Measurements from ENCODE around the gene PRKG1. TPM values are rescaled to one million over a fixed set of nuclear protein-coding genes. Genes with fewer than 3 reads are reported as not detected.
A peak's percentile ranks its signal among the peaks of the same experiment; 100 is the strongest.

The PRKG1 gene
- total and polyA plus RNA-seq, 4 donors = 26.2 to 199 (median 94.1) TPM

GRCh38 chr10:51806079-51806835, 732.0 kb downstream of the PRKG1 start:
- H3K27ac ChIP-seq (ENCODE audit: low read depth in 1 of 2, low read length in 2 of 2) = peak overlapping the region; percentile 28 to 82
- H3K9me3 ChIP-seq (ENCODE audit: control insufficient read depth, low read length) = no peaks in the 10 kb centered on the region
- no peaks in the 10 kb centered on the region for H3K36me3 ChIP-seq (ENCODE audit: control insufficient read depth in 1 of 2, insufficient read depth in 2 of 2, low read length in 1 of 2)
- no peaks in the 10 kb centered on the region for H3K27me3 ChIP-seq (ENCODE audit: control insufficient read depth in 1 of 2, insufficient read depth in 2 of 2, low read length in 1 of 2)
- intact Hi-C loops (cut with DNase I) = loop anchor here in 1 of 2 donors (5.0 kb wide), 1 partner anchor 41 kb away; no protein-coding TSS in a partner anchor
- ATAC-seq (ENCODE audit: low FRiP score) (no peak), DNase-seq (no peak)
- H3K4me3 ChIP-seq (ENCODE audit: low read length in 2 of 2) = no peak overlapping the region
- 73 to 74% methylated on average over 5 of the region's 5 CpGs for WGBS, 2 donors
- peaks cover 6 to 11% of the 10 kb centered on the region in 2 donors for H3K4me1 ChIP-seq (ENCODE audit: control insufficient read depth in 1 of 2, insufficient read depth in 2 of 2, low read length in 2 of 2)

GRCh38 chr10:51808187-51808586, 733.9 kb downstream of the PRKG1 start:
- H3K27ac ChIP-seq (ENCODE audit: low read depth in 1 of 2, low read length in 2 of 2) = no peak overlapping the region
- 76 to 81% methylated on average over 3 of the region's 3 CpGs for WGBS, 2 donors
- H3K4me1 ChIP-seq (ENCODE audit: control insufficient read depth in 1 of 2, insufficient read depth in 2 of 2, low read length in 2 of 2) = peaks cover 6 to 11% of the 10 kb centered on the region in 2 donors
- no peaks in the 10 kb centered on the region for H3K36me3 ChIP-seq (ENCODE audit: control insufficient read depth in 1 of 2, insufficient read depth in 2 of 2, low read length in 1 of 2)
- no peaks in the 10 kb centered on the region for H3K27me3 ChIP-seq (ENCODE audit: control insufficient read depth in 1 of 2, insufficient read depth in 2 of 2, low read length in 1 of 2)
- no peaks in the 10 kb centered on the region for H3K9me3 ChIP-seq (ENCODE audit: control insufficient read depth, low read length)
- no peak overlapping the region for H3K4me3 ChIP-seq (ENCODE audit: low read length in 2 of 2)
- ATAC-seq (ENCODE audit: low FRiP score) (no peak), DNase-seq (no peak)
- intact Hi-C loops (cut with DNase I) = loop anchor here in 1 of 2 donors (5.0 kb wide), 1 partner anchor 39 kb away; no protein-coding TSS in a partner anchor

DNA sequence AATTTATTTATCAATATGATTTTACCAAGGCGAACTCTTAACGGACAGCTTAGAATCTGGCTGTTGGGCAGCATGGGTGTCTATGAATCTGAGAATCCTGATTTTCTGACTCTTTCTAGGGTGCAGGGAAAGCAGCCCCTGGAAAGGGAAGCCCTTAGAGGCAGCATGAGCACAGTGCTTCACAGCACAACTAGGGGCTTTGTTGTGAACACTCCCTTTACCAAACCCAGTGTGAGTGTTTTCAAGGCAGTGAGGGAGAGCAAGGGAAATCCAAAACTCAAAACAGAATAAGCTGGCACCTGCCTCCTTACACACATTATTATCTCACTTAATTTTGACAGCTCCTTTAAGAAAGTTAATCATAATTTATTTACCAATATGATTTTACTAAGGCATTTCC, 741.4 kb downstream of the PRKG1 start:
- ATAC-seq (ENCODE audit: low FRiP score) (no peak), DNase-seq (no peak)
- no peak overlapping the region for H3K4me3 ChIP-seq (ENCODE audit: low read length in 2 of 2)
- H3K9me3 ChIP-seq (ENCODE audit: control insufficient read depth, low read length) = no peaks in the 10 kb centered on the region
- no peak overlapping the region for H3K27ac ChIP-seq (ENCODE audit: low read depth in 1 of 2, low read length in 2 of 2)
- intact Hi-C loops (cut with DNase I) = no loop called here
- 92 to 93% methylated on average over 2 of the region's 2 CpGs for WGBS, 2 donors
- H3K27me3 ChIP-seq (ENCODE audit: control insufficient read depth in 1 of 2, insufficient read depth in 2 of 2, low read length in 1 of 2) = no peaks in the 10 kb centered on the region
- no peaks in the 10 kb centered on the region for H3K36me3 ChIP-seq (ENCODE audit: control insufficient read depth in 1 of 2, insufficient read depth in 2 of 2, low read length in 1 of 2)
- H3K4me1 ChIP-seq (ENCODE audit: control insufficient read depth in 1 of 2, insufficient read depth in 2 of 2, low read length in 2 of 2) = peaks cover 0 to 6% of the 10 kb centered on the region in 2 donors

DNA sequence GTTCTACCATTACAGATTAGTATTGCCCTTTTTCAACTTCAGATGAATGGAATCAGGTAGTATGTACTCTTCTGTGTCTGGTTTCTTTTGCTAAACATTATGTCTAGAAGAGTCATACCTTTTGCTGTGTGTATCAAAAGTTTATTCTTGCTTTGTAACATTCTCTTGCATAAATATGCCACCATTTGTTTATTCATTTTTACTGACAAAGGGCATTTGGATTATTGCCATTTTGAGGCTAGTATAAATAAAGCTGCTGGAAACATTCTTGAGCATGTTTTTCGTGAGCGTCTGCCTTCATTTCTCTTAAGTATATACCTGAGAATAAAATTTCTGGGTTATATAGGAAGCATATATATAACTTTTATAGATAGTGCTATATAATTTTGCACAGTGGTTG, 746.8 kb downstream of the PRKG1 start:
- Histone ChIP-seq H3K4me1 (ENCODE audit: control insufficient read depth in 1 of 2, insufficient read depth in 2 of 2, low read length in 2 of 2) (peaks cover 3 to 4% of the 10 kb centered on the region in 2 donors), H3K9me3 (ENCODE audit: control insufficient read depth, low read length) (no peaks in the 10 kb centered on the region), H3K27ac (ENCODE audit: low read depth in 1 of 2, low read length in 2 of 2) (no peak overlapping the region), H3K36me3 (ENCODE audit: control insufficient read depth in 1 of 2, insufficient read depth in 2 of 2, low read length in 1 of 2) (no peaks in the 10 kb centered on the region), H3K4me3 (ENCODE audit: low read length in 2 of 2) (no peak overlapping the region), H3K27me3 (ENCODE audit: control insufficient read depth in 1 of 2, insufficient read depth in 2 of 2, low read length in 1 of 2) (no peaks in the 10 kb centered on the region)
- no peak for DNase-seq
- no peak for ATAC-seq (ENCODE audit: low FRiP score)
- intact Hi-C loops (cut with DNase I) = no loop called here
- WGBS, 2 donors = 0 to 8% methylated on average over 2 of the region's 2 CpGs

DNA sequence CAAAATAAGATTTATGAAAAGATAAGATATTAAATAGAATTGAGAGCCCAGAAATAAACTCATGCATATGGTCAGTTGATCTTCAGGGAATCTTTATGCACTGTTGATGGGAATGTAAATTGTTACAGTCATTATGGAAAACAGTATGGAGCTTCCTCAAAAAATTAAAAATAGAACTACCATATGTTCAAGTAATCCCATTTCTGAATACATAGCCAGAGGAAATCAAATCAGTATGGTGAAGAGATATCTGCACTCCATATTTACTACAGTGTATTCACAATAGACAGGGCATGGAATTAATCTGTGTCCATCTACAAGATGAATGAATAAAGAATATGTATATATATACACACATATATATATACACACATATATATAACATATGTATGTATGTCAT, 747.5 kb downstream of the PRKG1 start:
- intact Hi-C loops (cut with DNase I) = no loop called here
- no peaks in the 10 kb centered on the region for H3K27me3 ChIP-seq (ENCODE audit: control insufficient read depth in 1 of 2, insufficient read depth in 2 of 2, low read length in 1 of 2)
- no peak for ATAC-seq (ENCODE audit: low FRiP score)
- DNase-seq = no peak
- H3K4me1 ChIP-seq (ENCODE audit: control insufficient read depth in 1 of 2, insufficient read depth in 2 of 2, low read length in 2 of 2) = peaks cover 3 to 6% of the 10 kb centered on the region in 2 donors
- H3K9me3 ChIP-seq (ENCODE audit: control insufficient read depth, low read length) = no peaks in the 10 kb centered on the region
- H3K27ac ChIP-seq (ENCODE audit: low read depth in 1 of 2, low read length in 2 of 2) = no peak overlapping the region
- H3K36me3 ChIP-seq (ENCODE audit: control insufficient read depth in 1 of 2, insufficient read depth in 2 of 2, low read length in 1 of 2) = no peaks in the 10 kb centered on the region
- no peak overlapping the region for H3K4me3 ChIP-seq (ENCODE audit: low read length in 2 of 2)

DNA sequence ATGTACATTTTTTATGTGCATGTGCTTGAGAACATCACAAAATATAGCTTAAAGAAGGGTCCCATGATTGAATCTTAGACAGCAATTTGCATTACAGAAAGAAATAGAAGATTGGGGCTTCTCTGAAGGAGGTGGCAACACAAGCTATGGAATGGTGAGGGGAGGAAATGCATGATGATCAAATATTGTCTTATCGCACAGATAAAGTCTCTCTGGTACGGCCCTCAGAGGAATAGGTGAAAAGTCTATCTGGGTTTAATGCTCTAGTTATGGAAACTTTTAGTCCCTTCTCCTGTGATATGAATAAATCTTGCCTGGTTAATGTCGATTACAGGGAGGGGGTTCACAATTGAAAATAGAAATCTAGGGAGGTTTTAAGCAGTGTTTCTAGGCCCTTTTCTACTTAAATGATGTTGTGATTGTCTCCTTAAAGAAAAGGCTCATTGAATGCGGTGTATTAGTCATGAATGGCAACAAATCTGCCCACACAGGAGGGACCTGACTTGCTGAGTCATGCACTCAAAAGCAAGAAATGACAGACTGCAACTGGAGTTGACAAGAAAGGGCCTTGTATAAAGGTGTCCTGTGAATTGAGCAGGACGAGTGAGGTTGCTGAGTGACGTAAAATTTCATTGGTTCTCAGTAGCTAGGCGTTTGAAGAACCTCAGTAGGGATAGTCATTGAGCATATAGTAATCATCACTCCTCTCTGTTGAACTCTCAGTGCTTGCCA, 758.5 kb downstream of the PRKG1 start:
- H3K36me3 ChIP-seq (ENCODE audit: control insufficient read depth in 1 of 2, insufficient read depth in 2 of 2, low read length in 1 of 2) = no peaks in the 10 kb centered on the region
- no peaks in the 10 kb centered on the region for H3K27me3 ChIP-seq (ENCODE audit: control insufficient read depth in 1 of 2, insufficient read depth in 2 of 2, low read length in 1 of 2)
- H3K27ac ChIP-seq (ENCODE audit: low read depth in 1 of 2, low read length in 2 of 2) = no peak overlapping the region
- no peak overlapping the region for H3K4me3 ChIP-seq (ENCODE audit: low read length in 2 of 2)
- DNase-seq (peak in 1 of 2 donors; percentile 34), ATAC-seq (ENCODE audit: low FRiP score) (peak; percentile 56)
- H3K9me3 ChIP-seq (ENCODE audit: control insufficient read depth, low read length) = no peaks in the 10 kb centered on the region
- H3K4me1 ChIP-seq (ENCODE audit: control insufficient read depth in 1 of 2, insufficient read depth in 2 of 2, low read length in 2 of 2) = peaks cover 0 to 2% of the 10 kb centered on the region in 2 donors
- 78 to 79% methylated on average over 7 of the region's 7 CpGs for whole genome bisulfite sequencing, 2 donors
- intact Hi-C loops (cut with DNase I) = no loop called here

DNA sequence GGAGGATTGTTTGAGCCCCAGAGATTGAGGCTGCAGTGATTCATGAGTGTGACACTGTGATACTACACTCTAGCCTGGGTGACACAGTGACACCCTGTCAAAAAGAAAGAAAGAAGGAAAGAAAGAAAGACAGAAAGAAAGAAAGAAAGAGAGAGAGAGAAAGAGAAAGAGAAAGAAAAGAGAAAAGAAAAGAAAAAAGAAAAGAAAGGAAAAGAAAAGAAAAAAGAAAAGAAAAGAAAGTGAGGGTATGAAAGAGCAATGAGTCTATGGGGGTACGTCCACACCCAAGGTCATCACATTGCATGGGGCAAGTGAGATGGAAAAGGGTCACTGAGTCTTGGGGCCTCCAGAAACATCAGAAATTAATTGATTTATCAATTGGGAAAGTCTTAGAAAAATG, 760.3 kb downstream of the PRKG1 start:
- 91 to 98% methylated on average over 1 of the region's 1 CpG for WGBS, 2 donors
- ATAC-seq (ENCODE audit: low FRiP score) (no peak), DNase-seq (no peak)
- H3K9me3 ChIP-seq (ENCODE audit: control insufficient read depth, low read length) = no peaks in the 10 kb centered on the region
- intact Hi-C loops (cut with DNase I) = no loop called here
- no peaks in the 10 kb centered on the region for H3K27me3 ChIP-seq (ENCODE audit: control insufficient read depth in 1 of 2, insufficient read depth in 2 of 2, low read length in 1 of 2)
- no peaks in the 10 kb centered on the region for H3K36me3 ChIP-seq (ENCODE audit: control insufficient read depth in 1 of 2, insufficient read depth in 2 of 2, low read length in 1 of 2)
- H3K27ac ChIP-seq (ENCODE audit: low read depth in 1 of 2, low read length in 2 of 2) = no peak overlapping the region
- no peak overlapping the region for H3K4me3 ChIP-seq (ENCODE audit: low read length in 2 of 2)
- peaks cover 4% of the 10 kb centered on the region in 2 donors for H3K4me1 ChIP-seq (ENCODE audit: control insufficient read depth in 1 of 2, insufficient read depth in 2 of 2, low read length in 2 of 2)

- peak overlapping the region in 1 of 2 donors; percentile 28 for H3K27ac ChIP-seq (ENCODE audit: low read depth in 1 of 2, low read length in 2 of 2)
- intact Hi-C loops (cut with DNase I) = no loop called here
Measured at GRCh38 chr10:51838471-51838870, 764.2 kb downstream of the PRKG1 start.

GRCh38 chr10:51843966-51844365, 769.7 kb downstream of the PRKG1 start:
- 95 to 98% methylated on average over 2 of the region's 2 CpGs for WGBS, 2 donors
- Histone ChIP-seq H3K36me3 (ENCODE audit: control insufficient read depth in 1 of 2, insufficient read depth in 2 of 2, low read length in 1 of 2) (no peaks in the 10 kb centered on the region), H3K27me3 (ENCODE audit: control insufficient read depth in 1 of 2, insufficient read depth in 2 of 2, low read length in 1 of 2) (no peaks in the 10 kb centered on the region), H3K4me1 (ENCODE audit: control insufficient read depth in 1 of 2, insufficient read depth in 2 of 2, low read length in 2 of 2) (peaks cover 0 to 5% of the 10 kb centered on the region in 2 donors), H3K4me3 (ENCODE audit: low read length in 2 of 2) (no peak overlapping the region), H3K9me3 (ENCODE audit: control insufficient read depth, low read length) (no peaks in the 10 kb centered on the region), H3K27ac (ENCODE audit: low read depth in 1 of 2, low read length in 2 of 2) (no peak overlapping the region)
- intact Hi-C loops (cut with DNase I) = no loop called here
- ATAC-seq (ENCODE audit: low FRiP score) (no peak), DNase-seq (no peak)

More at GRCh38 chr10:51838471-51838870, 764.2 kb downstream of the PRKG1 start:
- Histone ChIP-seq H3K4me3 (ENCODE audit: low read length in 2 of 2) (no peak overlapping the region), H3K36me3 (ENCODE audit: control insufficient read depth in 1 of 2, insufficient read depth in 2 of 2, low read length in 1 of 2) (no peaks in the 10 kb centered on the region), H3K9me3 (ENCODE audit: control insufficient read depth, low read length) (no peaks in the 10 kb centered on the region), H3K4me1 (ENCODE audit: control insufficient read depth in 1 of 2, insufficient read depth in 2 of 2, low read length in 2 of 2) (peaks cover 4% of the 10 kb centered on the region in 2 donors), H3K27me3 (ENCODE audit: control insufficient read depth in 1 of 2, insufficient read depth in 2 of 2, low read length in 1 of 2) (no peaks in the 10 kb centered on the region)
- DNase-seq = no peak
- no peak for ATAC-seq (ENCODE audit: low FRiP score)
- WGBS, 2 donors = 9 to 10% methylated on average over 3 of the region's 3 CpGs
